Kidney epithelial cell (primary cell): ENCODE measurements around the gene OR51F2. TPM values are rescaled to one million over a fixed set of nuclear protein-coding genes. Genes with fewer than 3 reads are reported as not detected.
"Not testable (repeated sequence)": the region's sequence is repeated elsewhere in the genome, so short reads cannot be mapped to it uniquely, and the experiment has no call there.

ENCODE experiments used
- DNase-seq: peaks from one replicate; pipeline ENCODE4 v3.0.0-alpha.2; 2010; ENCODE audit warnings: low read depth
- H3K27me3 ChIP-seq: 2 replicates; pipeline ENCODE4 v1.6.0; 2011; ENCODE audit warnings: low read length; ENCODE audit not compliant: control insufficient read depth, insufficient read depth
- H3K36me3 ChIP-seq: 2 replicates; pipeline ENCODE4 v1.5.1; 2011; ENCODE audit warnings: low read length; ENCODE audit not compliant: control insufficient read depth, insufficient read depth
- H3K4me3 ChIP-seq: 2 replicates; pipeline ENCODE4 v1.5.1; 2011; ENCODE audit warnings: low read depth, mild to moderate bottlenecking, control low read depth, low read length
- total RNA-seq: library from RNA; depleted of rRNA; stranded (reverse); fragments of >200 nt; gene quantifications from 2 replicates; pipeline ENCODE4 v1.2.3, GENCODE V29; 2015
- TF ChIP-seq, protein P1 (sequence below): IDR thresholded peaks from 2 replicates; pipeline ENCODE4 v1.5.1; 2011; ENCODE audit warnings: mild to moderate bottlenecking, moderate library complexity, low read length, control low read depth, inconsistent platforms; ENCODE audit not compliant: insufficient read depth, poor library complexity, severe bottlenecking

OR51F2 gene, protein sequence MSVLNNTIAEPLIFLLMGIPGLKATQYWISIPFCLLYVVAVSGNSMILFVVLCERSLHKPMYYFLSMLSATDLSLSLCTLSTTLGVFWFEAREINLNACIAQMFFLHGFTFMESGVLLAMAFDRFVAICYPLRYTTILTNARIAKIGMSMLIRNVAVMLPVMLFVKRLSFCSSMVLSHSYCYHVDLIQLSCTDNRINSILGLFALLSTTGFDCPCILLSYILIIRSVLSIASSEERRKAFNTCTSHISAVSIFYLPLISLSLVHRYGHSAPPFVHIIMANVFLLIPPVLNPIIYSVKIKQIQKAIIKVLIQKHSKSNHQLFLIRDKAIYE
- not detected in 2 replicates for total RNA-seq

DNA sequence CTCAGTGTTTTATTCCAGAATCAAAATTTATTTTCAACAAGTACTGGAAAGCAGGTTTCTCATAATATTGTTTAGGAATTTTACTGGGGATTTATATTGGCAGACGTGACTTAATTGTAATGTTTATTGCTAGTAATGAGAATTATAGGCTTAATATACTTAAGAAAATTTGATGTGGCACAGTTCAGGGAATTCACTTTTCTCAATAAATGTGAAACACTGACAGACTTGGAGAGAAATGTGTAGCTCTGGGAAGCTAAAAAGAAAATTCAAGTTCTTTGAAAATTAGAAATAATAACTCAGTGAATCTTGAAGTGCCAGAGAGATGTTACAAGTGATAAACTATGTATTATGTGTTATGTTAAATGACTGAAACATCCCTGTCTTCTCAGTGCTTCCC lies at the start of gene OR51F2:
Gene OR51F2 (plus strand): TSS at position 301 of the 400 bp plus-strand sequence. CDS start 101 bp downstream, outside the sequence.
- H3K4me3 ChIP-seq = no peak within 1 kb of the TSS
- TF ChIP-seq, protein P1, sequence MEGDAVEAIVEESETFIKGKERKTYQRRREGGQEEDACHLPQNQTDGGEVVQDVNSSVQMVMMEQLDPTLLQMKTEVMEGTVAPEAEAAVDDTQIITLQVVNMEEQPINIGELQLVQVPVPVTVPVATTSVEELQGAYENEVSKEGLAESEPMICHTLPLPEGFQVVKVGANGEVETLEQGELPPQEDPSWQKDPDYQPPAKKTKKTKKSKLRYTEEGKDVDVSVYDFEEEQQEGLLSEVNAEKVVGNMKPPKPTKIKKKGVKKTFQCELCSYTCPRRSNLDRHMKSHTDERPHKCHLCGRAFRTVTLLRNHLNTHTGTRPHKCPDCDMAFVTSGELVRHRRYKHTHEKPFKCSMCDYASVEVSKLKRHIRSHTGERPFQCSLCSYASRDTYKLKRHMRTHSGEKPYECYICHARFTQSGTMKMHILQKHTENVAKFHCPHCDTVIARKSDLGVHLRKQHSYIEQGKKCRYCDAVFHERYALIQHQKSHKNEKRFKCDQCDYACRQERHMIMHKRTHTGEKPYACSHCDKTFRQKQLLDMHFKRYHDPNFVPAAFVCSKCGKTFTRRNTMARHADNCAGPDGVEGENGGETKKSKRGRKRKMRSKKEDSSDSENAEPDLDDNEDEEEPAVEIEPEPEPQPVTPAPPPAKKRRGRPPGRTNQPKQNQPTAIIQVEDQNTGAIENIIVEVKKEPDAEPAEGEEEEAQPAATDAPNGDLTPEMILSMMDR = no peak
- no peaks in the 10 kb centered on the region for H3K27me3 ChIP-seq
- DNase-seq = no peak
- H3K36me3 ChIP-seq = no peaks in the 10 kb centered on the region

DNA sequence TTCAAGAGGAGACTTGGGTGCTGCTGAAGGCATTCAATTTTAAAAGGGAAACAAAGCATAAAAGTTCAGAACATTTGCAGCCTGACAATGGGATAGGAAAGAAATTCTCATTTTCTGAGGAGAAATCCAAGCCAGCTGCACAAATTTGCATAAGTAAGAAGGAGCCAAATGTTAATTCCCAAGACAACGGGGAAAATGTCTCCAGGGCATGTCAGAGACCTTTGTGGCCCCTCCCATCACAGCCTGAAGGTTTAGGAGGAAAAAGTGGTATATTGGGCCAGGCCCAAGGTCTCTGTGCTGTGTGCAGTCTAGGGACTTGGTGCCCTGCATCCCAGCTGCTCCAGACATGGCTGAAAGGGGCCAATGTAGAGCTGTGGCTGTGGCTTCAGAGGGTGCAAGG lies 38.7 kb upstream of the OR51F2 start:
- Histone ChIP-seq H3K4me3 (no peak overlapping the region), H3K36me3 (no peaks in the 10 kb centered on the region), H3K27me3 (no peaks in the 10 kb centered on the region)
- TF ChIP-seq, protein P1 = no peak
- DNase-seq = no peak

DNA sequence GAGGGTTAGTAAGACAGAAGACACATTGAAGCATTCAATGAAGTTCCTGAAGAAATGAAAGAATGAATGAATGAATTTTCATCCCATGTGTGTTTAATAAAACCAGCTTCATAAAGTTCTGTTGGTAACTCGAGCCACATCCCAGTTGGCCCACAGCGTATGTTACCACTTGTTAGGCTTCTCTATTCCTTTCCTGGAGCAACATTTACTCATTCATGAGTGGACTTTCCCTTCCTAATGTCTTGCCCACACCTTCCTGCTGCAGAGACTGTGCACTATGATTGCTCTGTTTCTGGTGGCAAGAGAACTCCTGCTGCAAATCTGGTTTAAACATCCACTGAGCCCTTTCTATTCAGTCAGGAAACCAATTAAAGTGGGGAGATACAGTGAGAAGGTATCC lies 23.9 kb upstream of the OR51F2 start:
- H3K27me3 ChIP-seq = no peaks in the 10 kb centered on the region
- TF ChIP-seq, protein P1 = no peak
- no peaks in the 10 kb centered on the region for H3K36me3 ChIP-seq
- no peak for DNase-seq
- H3K4me3 ChIP-seq = no peak overlapping the region

DNA sequence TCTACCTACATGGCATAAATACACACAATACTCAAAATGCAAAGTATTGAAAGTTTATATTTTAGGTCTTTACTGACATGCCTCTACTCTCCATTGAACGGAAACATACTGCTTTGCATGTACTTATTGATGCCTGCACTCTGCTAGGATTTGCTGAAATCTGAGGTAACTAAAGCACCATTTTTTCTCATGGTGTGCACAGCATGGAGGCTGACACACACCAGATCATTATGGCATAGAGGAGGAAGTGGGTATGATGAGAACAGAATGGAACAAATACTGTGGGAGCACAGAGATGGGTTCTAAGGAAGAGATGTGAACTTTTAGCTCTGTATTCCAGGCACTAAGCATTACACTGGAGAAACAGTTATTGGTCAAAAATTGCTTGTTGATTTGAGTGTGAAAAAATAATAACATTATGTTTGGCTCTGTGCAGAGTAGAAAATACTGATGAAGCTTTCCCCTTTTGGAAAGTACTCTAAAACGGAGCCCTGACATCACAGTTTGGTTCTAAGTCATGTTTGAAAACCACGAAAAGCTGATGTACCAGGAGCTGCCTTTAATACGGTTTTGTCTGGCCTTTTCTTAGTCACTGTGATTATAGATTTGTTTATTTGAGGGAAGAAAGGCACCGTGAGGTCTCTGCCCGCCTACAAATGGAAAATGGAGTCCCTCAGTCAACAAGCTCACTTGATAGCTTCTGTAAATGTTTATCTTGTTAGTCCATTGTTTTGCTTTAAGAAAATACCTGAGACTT lies 22.5 kb upstream of the OR51F2 start:
- no peak for DNase-seq
- no peaks in the 10 kb centered on the region for H3K27me3 ChIP-seq
- no peak overlapping the region for H3K4me3 ChIP-seq
- TF ChIP-seq, protein P1 = no peak
- no peaks in the 10 kb centered on the region for H3K36me3 ChIP-seq

DNA sequence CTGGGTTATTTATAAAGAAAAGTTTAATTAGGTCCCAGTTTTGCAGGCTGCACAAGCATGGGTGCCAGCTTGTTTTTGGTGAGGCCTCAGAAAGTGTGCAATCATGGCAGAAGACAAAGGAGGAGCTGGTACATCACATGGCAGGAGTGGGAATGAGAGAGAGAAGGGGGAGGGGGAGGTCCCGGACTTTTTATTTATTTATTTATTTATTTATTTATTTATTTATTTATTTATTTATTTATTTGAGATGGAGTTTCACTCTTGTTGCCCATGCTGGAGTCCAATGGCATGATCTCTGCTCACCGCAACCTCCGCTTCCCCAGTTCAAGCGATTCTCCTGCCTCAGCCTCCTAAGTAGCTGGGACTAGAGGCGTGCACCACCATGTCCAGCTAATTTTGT lies 19.8 kb upstream of the OR51F2 start:
- not testable (repeated sequence) for H3K27me3 ChIP-seq, H3K36me3 ChIP-seq, DNase-seq, H3K4me3 ChIP-seq

DNA sequence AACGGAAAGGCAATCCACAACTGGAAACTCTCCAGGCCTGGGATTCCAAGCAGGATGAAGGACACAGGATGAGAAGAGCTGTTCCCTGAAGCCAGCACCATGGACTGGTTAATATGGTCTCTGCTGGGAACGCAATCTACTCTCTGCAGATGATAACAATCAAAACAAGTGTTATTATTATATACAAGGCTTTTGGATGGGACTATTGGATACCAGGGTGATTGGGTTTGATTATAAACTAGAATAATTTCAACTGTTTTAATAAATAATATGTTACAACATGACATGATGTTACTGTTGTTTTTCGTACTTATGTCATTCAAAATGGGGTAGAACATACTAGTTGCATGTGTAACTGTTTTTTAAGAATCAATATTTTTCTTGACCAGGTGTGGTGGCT lies 16.8 kb upstream of the OR51F2 start, which contains the start of gene OR52R1:
Gene OR52R1 (minus strand): TSS at position 101 of the 400 bp plus-strand sequence. CDS start 0 bp downstream, at position 101.
- Histone ChIP-seq H3K27me3 (no peaks in the 10 kb centered on the region), H3K36me3 (no peaks in the 10 kb centered on the region), H3K4me3 (no peak within 1 kb of the TSS)
- TF ChIP-seq, protein P1 = no peak
- no peak for DNase-seq
